Measurements from ENCODE around the gene TTC9.

DNA sequence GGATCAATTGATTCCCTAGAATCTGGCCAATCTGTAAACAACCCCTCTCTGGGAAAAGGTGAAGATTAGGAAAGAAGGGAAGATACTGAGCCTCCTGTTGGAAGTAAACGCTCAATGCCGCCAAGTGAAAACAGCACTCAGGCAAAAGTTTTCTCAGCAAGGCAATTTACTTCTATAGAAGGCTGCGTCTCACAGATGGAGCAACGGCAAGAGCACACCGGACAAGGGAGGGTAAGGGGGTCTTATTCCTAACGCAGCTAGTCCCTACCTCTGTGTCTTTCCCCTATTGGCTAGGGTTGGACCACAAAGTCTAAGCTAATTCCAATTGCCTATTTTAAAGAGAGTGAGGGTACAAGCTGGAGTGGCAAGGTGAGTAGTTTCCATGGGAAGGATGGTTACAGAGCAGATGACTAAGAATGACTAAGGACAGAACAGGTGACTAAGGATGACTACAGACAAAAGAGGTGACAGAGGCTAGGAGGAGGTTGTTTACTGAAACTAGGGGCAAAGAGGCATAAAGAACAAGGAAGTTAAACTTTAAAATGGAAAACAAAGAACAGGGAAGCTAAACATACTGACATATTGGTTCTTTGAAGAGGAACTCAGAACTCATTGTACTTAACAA, 5.6 kb upstream of the TTC9 start:
- TF ChIP-seq CTCF (IDR thresholded peaks at IDR 0.05) (no peak), POLR2A (IDR thresholded peaks at IDR 0.05) (no peak)

Measured in breast epithelium (tissue), 3 donors.